ENCODE data around the gene NGF.
A peak's percentile ranks its signal among the peaks of the same experiment; 100 is the strongest.

The NGF gene

GRCh38 chr1:115277276-115277675 is 60.8 kb downstream of the NGF start:
- no peak for DNase-seq

GRCh38 chr1:115275216-115275615 is 62.8 kb downstream of the NGF start:
- peak; percentile 17 for DNase-seq

DNA sequence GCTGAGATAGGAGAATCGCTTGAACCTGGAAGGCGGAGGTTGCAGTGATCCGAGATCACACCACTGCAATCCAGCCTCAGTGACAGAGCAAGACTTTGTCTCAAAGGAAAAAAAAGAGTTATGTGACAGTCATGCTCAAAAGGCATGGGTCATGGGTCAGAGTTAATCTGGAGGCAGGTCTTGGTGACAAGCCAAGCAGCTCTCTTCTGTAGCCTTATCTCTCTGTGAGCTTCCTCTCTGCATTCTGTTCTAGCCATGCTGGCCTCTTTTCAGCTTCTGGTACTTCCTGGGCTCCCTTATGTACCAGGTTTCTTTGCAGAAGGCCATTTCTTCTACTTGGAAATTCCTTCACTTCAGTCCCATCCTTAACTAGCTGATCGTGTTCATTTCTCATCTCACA is 63.6 kb downstream of the NGF start:
- no peak for DNase-seq

- DNase-seq = no peak
Observed at GRCh38 chr1:115266729-115267421, 71.2 kb downstream of the NGF start.

DNA sequence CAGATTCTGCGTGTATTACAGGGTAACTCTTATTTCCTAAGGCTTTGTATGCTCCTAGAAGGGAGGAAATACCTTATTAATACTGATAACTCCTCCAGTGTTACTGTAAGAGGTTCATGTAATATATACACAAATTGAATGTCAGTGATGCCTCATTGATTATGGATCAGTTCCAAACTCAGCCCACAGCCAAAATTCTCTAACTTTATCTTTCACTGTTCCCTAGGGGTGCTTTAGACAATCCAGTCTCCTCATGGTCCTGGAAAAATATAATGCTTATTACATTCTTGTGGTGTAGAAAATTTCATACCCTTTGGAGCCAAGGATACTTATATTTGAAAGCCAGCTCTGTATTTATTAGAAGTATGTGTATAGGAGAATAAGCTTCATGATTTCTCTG is 73.0 kb downstream of the NGF start:
- DNase-seq = no peak

GRCh38 chr1:115262886-115263285 is 75.2 kb downstream of the NGF start:
- DNase-seq = no peak

GRCh38 chr1:115261496-115261895 is 76.6 kb downstream of the NGF start:
- no peak for DNase-seq

- DNase-seq = no peak
Observed at GRCh38 chr1:115258302-115258866, 79.7 kb downstream of the NGF start.

GRCh38 chr1:115257591-115257990 is 80.5 kb downstream of the NGF start:
- no peak for DNase-seq

DNA sequence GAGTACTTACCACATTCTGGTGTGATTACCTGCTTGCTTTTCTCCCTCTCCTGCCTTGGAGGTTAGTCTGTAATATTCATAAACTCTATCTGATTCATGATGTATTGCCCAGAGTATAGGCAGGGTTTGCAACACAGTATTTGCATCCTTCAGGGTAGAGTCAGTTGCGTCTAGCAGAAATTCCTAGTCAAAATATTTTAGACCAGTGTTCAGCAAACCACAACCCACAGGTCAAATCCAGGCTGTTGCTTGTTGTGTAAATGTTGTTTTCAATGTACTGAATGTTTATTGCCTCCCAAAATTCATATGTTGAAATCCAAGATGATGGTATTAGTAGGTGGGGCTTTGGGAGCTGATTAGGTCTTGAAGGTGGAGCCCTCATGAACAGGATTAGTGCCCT is 82.9 kb downstream of the NGF start:
- no peak for DNase-seq

DNA sequence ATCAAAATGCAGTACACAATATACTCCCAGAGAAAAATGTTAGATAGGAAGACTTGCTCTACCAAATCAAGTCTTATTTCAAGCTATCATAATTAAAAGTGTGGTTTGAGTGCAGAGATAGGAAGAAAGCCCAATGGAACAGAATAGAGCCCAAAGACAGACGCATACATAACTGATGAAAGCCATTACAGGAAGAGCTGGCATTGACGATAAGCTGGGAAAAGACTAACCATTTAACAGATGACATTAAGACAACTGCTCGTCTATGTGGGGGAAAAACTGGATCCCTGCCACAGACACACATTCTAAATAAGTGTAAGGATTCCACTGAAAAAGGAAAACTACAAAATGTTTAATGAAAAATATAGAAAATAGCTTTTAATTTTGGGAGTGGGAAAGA is 85.5 kb downstream of the NGF start:
- no peak for DNase-seq

DNA sequence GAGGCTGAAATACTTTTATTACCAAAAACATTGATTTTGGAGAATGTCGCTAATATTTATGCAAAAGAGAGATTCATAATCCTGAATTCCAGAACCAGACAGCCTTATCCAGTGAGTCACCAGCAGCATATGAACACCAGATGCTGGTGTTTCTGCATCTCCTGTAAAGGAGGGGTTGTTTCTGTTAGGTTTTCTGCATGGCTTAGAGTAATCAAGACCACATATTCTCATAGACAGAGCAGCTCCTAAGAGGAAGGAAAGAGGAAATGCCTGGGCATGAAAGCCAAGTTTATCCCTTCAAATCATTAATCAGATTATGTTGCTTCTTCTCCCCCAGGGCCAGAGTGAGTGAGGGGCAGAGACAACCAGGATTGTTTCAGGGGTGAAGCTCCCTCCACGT is 86.2 kb downstream of the NGF start:
- no peak for DNase-seq

- DNase-seq = no peak
Observed at GRCh38 chr1:115251340-115251748, 86.7 kb downstream of the NGF start.

- no peak for DNase-seq
Observed at GRCh38 chr1:115246526-115246925, 91.5 kb downstream of the NGF start.

- no peak for DNase-seq
Observed at GRCh38 chr1:115245227-115245626, 92.8 kb downstream of the NGF start.

GRCh38 chr1:115242543-115242942 is 95.5 kb downstream of the NGF start:
- DNase-seq = no peak

- DNase-seq = no peak
Observed at GRCh38 chr1:115241309-115241708, 96.7 kb downstream of the NGF start.

DNA sequence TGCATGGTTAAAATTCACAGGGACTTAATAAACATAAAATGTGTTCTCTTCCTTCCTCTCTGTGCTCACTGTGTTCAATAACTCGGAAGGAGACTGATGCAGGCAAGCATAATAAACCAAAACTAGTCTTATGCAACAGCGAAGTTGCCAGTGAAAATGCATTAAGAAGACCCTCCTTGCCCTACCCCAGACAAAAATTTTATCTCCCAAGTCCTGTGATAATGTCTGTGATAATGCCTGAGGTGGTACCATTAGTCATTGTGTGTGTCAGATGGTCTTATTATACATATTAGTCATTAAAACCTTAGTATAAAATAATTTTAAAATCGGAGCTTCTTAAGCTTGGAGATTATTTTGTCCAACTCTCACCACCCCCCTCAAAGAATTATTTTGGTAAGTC is 97.8 kb downstream of the NGF start:
- no peak for DNase-seq

- no peak for DNase-seq
Observed at GRCh38 chr1:115239426-115239825, 98.6 kb downstream of the NGF start.

- DNase-seq = no peak
Observed at GRCh38 chr1:115239148-115239422, 99.0 kb downstream of the NGF start.

DNA sequence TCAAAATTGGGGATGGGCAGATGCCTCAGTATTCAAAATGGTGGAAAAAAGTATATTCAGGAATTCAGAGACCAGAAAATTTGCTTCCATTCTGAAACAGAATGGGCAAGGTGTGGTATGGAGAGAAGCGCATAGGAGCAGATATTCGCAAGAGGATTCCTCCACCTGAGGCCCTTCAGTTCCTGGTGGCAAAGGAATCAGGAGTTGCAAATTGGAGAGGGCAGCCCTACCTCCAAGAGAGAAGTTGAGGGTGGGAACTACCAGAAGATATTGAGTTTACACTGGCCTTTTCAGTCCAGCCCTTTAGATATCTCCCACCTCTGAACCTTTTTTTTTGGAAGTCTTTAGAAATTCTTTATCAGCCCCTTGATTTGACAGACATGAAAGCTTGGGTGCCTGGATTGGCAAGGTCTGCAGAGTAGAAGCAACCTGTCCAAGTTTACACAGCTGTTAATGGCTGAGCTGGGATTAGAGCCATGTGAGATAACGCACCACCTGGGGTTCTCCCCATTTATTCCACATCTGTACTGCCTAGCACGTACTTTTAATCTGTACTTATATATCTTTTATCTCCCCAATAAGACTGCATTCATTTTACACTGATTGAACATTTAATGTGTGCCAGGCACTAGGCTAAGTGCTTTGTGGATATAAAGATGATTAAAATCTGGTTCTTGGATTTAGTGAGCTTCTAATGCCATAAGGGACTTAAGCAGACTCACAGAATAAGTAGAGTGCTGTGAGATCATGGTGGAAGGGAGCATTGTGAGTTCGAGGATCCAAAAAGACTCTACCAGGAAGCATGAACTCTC is 99.5 kb downstream of the NGF start:
- no peak for DNase-seq

DNA sequence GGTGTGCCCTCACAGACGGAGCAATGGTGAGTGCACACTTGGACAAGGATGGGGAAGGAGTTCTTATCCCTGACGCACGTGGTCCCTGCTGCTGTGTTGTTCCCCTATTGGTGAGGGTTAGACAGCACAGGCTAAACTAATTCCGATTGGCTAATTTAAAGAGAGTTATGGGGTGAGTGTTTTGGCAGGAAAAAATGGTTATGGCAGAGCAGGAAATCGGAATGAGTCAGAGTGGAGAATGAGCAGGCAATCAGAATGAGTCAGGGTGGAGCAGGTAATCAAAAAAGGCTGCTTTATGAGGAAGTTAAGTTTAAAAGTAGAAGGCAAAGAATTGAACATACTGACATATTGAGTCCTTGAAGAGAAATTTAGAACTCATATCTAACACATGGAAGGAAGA is 100.5 kb downstream of the NGF start:
- DNase-seq = peak; percentile 23

GRCh38 chr1:115237023-115237422 is 101.0 kb downstream of the NGF start:
- DNase-seq = no peak
